ENCODE measurements around the gene PIGN. TPM values are rescaled to one million over a fixed set of nuclear protein-coding genes. Genes with fewer than 3 reads are reported as not detected.
A peak's percentile ranks its signal among the peaks of the same experiment; 100 is the strongest.

Gene PIGN, protein sequence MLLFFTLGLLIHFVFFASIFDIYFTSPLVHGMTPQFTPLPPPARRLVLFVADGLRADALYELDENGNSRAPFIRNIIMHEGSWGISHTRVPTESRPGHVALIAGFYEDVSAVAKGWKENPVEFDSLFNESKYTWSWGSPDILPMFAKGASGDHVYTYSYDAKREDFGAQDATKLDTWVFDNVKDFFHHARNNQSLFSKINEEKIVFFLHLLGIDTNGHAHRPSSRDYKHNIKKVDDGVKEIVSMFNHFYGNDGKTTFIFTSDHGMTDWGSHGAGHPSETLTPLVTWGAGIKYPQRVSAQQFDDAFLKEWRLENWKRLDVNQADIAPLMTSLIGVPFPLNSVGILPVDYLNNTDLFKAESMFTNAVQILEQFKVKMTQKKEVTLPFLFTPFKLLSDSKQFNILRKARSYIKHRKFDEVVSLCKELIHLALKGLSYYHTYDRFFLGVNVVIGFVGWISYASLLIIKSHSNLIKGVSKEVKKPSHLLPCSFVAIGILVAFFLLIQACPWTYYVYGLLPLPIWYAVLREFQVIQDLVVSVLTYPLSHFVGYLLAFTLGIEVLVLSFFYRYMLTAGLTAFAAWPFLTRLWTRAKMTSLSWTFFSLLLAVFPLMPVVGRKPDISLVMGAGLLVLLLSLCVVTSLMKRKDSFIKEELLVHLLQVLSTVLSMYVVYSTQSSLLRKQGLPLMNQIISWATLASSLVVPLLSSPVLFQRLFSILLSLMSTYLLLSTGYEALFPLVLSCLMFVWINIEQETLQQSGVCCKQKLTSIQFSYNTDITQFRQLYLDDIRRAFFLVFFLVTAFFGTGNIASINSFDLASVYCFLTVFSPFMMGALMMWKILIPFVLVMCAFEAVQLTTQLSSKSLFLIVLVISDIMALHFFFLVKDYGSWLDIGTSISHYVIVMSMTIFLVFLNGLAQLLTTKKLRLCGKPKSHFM
- total RNA-seq (10 to 100 TPM in 1 of 2 experiments, 1 to 10 TPM in 1; 9.6 to 11.7 TPM), total RNA-seq (12.1 to 74.3 (median 34.8) reads per million in 172 experiments)
- 9.9 TPM for polyA plus RNA-seq (2013, experiment 1 of 2)
- polyA plus RNA-seq (2013, experiment 2 of 2) = 10.7 TPM

- Histone ChIP-seq H3K4me3 (ENCODE audit: low read length) (peak within 1 kb of the TSS; percentile 76), H3K36me3 (ENCODE audit: insufficient read depth, low read length) (no peaks in the 10 kb centered on the region), H3K9me3 (ENCODE audit: control insufficient read depth in 1 of 2, insufficient read depth in 1 of 2, low read length in 2 of 2) (no peaks in the 10 kb centered on the region), H3K27me3 (ENCODE audit: control insufficient read depth in 1 of 2, insufficient read depth in 2 of 2, low read length in 2 of 2) (no peaks in the 10 kb centered on the region), H3K27ac (ENCODE audit: low read depth in 1 of 2, low read length in 2 of 2) (peak within 1 kb of the TSS; percentile 66 to 78), H3K4me1 (ENCODE audit: insufficient read depth, low read length) (peaks cover 29% of the 10 kb centered on the region)
- Mint-ChIP-seq H3K36me3 (ENCODE audit: low read depth) (peaks cover 40% of the 10 kb centered on the region), H3K4me1 (ENCODE audit: low read depth) (peaks cover 72% of the 10 kb centered on the region), H3K27me3 (no peaks in the 10 kb centered on the region), H3K27ac (peak within 1 kb of the TSS; percentile 95), H3K9me3 (no peaks in the 10 kb centered on the region), H3K4me3 (peak within 1 kb of the TSS; percentile 97)
- ATAC-seq (ENCODE audit: poor library complexity) (peak; percentile 89), DNase-seq (peak; percentile 87 to 99 (median 91))
- intact Hi-C loops (cut with DNase I, micrococcal nuclease) = loop anchor here (5.0 to 10.0 kb wide), 6 partner anchors 340 to 1788 kb away; partner anchors contain the start of genes PHLPP1 (in 2 of the 2), KDSR (in 1 of the 2), SERPINB8 (in 1 of the 2) and VPS4B (in 1 of the 2)
- CTCF ChIA-PET = interaction anchor here (1.0 to 1.8 kb wide), 4 partner anchors 10 to 62 kb away, joined by 3 to 6 read pairs (median 3); no protein-coding TSS in a partner anchor
- POLR2A ChIA-PET = interaction anchor here (0.5 to 2.5 kb wide), 19 partner anchors 8 to 1181 kb away, joined by 3 to 17 read pairs (median 3); partner anchors contain the start of genes KDSR, PHLPP1 and ZCCHC2
- TF ChIP-seq CTCF (IDR thresholded peaks at IDR 0.05) = no peak
These were observed at the start of gene PIGN, which contains the start of gene RELCH for GRCh38 chr18:62186774-62187542. Gene PIGN, minus strand, starts transcription at chr18:62187056. Its CDS starts 25,703 bp downstream, at chr18:62161353. Gene RELCH, plus strand, starts transcription at chr18:62187255. Its CDS starts 251 bp downstream, at chr18:62187506.

DNA sequence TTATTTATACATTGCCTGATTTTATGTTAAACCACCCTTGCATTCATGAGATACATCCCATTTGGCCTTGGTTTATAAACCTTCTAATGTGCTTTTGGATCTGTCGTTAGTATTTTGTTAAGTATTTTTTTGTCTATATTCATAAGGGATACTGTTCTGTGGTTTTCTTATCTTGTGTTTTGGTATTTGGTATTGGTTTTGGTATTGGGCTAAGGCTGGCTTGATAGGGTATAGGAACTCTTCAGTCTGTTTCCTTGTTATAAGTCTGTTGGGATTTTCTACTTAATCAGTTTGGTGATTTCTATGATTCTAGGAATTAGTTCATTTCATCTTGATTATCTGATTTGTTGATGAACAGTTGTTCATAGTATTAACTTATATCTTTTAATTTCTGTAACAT lies 49.4 kb upstream of the PIGN start:
- H3K4me3 ChIP-seq (ENCODE audit: low read length) = no peak overlapping the region
- POLR2A ChIA-PET = no interaction called here
- H3K27ac ChIP-seq (ENCODE audit: low read depth in 1 of 2, low read length in 2 of 2) = no peak overlapping the region
- H3K27me3 ChIP-seq (ENCODE audit: control insufficient read depth in 1 of 2, insufficient read depth in 2 of 2, low read length in 2 of 2) = no peaks in the 10 kb centered on the region
- peaks cover 66% of the 10 kb centered on the region for H3K36me3 Mint-ChIP-seq (ENCODE audit: low read depth)
- H3K27ac Mint-ChIP-seq = no peak overlapping the region
- no peaks in the 10 kb centered on the region for H3K27me3 Mint-ChIP-seq
- TF ChIP-seq CTCF (IDR thresholded peaks at IDR 0.05) = no peak
- CTCF ChIA-PET = no interaction called here
- no peak overlapping the region for H3K4me3 Mint-ChIP-seq
- peaks cover 36% of the 10 kb centered on the region for H3K36me3 ChIP-seq (ENCODE audit: insufficient read depth, low read length)
- ATAC-seq (ENCODE audit: poor library complexity) (no peak), DNase-seq (no peak)
- H3K4me1 Mint-ChIP-seq (ENCODE audit: low read depth) = peaks cover 15% of the 10 kb centered on the region
- intact Hi-C loops (cut with DNase I, micrococcal nuclease) = no loop called here
- H3K9me3 ChIP-seq (ENCODE audit: control insufficient read depth in 1 of 2, insufficient read depth in 1 of 2, low read length in 2 of 2) = no peaks in the 10 kb centered on the region
- H3K4me1 ChIP-seq (ENCODE audit: insufficient read depth, low read length) = no peaks in the 10 kb centered on the region
- no peaks in the 10 kb centered on the region for H3K9me3 Mint-ChIP-seq
